C4-2B (cell line): ENCODE measurements around the gene SLC25A21.

Experiments
- CTCF ChIP-seq: fragments of 450-650 bp; conservative IDR thresholded peaks from 2 replicates; pipeline ENCODE4 v1.5.1; 2017; ENCODE audit warnings: mild to moderate bottlenecking
- ZFX ChIP-seq: fragments of 450-650 bp; IDR thresholded peaks from 2 replicates; pipeline ENCODE4 v1.6.1; 2017

GRCh38 chr14:37140176-37140575, 32.2 kb downstream of the SLC25A21 start:
- TF ChIP-seq CTCF: no peak
- no peak for TF ChIP-seq ZFX
